Ammon's horn (tissue), 1 donor: ENCODE results near the gene ADCY5.

Experiments used
- DNase-seq: peaks from one replicate; pipeline ENCODE4 v3.0.0-alpha.2; 2016; ENCODE audit warnings: low spot score

Gene ADCY5

GRCh38 chr3:123458255-123458654, 9.4 kb upstream of the ADCY5 start:
- DNase-seq: no peak

GRCh38 chr3:123457841-123458240, 9.0 kb upstream of the ADCY5 start:
- DNase-seq: no peak

DNA sequence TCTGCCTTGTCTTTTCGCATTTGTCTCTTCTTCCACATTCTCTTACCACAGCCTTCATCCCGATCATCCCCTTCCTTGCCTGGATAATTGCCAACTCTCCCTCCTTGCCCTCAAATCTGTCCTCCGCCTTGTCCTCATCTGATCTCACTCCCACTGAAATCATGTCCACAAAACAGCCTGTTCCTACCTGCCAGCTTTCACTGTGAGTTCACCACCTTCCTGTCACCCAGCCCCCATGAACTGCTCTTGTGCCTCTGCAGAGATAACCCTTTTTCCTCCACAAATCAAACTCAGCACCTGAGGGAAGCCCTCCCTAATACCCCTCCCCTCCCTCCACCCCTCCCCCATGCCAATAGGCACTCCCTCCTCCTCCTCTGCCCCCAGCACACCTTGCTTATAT, 4.8 kb upstream of the ADCY5 start:
- DNase-seq: no peak

GRCh38 chr3:123451186-123451585, 2.3 kb upstream of the ADCY5 start:
- no peak for DNase-seq

DNA sequence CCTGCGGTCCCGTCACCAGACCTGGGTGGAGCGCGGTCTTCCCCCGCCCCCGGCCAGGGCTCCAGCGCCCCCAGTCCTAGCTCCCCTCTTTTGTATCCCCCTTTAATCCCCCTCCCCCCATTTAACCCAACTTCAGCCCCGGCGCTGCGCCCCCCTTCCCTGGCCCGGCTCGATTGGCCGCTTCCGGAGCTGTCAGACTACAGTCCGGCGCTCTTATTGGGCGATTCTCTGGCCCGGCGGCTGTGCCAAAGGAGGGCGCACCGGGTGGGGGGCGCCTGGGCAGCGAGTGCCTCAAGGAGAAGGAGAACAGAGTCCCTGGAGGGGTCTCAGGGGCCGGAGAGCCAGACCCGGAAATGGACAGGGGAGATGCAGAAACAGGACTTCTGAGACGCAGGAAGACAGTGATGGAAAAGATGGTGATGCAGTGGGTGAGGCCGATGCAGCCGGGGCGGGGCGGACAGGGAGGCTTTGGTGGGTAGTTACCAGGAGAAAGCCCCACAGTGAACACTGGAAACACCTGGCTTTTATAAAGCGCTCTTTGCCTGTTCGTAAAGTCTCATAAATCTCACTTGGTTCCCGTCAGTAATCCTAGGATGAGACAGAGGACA, 1.2 kb upstream of the ADCY5 start:
- peak; percentile 73 for DNase-seq

DNA sequence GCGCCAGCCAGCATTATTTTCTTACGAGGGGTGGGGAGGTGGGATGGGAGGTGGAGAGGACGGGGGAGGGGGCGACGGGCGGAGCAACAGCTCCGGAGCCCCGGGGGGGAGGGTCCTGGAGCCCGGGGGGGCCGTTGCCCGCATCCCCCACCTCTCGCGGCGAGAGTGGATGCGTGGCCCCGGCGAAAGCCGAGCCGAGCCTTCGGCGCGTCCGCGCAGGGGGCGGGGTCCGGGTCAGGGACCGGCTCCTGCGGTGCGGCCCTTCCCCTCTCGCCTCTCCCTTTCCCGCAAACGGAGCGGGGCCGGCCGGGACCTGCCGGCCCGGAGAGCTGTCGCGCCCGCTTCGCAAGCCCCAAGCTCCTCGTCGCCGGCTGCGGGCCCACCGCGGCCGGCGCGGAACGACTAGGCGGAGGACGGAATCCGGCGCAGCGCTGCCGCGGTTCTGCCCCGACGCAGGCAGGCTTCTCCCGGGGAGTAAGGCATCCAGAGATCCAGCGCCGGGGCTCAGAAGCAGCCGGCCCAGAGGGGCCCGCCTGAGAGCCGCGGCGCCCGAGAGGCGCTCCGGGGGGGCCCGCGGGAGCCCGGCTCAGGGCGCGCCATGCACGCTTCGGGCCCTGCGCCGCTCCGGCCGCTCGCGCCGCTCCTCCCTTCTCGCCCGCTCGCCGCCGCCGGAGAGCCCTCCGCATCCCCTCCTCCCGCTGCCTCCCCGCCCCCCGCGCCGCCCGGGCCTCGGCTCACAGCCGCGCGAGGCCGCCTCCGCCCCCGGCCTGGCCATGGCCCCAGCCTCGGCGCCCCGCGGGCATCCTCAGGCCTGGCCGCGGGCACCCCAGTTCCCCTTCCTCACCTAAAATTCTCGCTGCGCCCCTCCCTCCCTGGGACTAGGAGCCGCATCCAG, 459 bp upstream of the ADCY5 start:
- DNase-seq: peak; percentile 68

DNA sequence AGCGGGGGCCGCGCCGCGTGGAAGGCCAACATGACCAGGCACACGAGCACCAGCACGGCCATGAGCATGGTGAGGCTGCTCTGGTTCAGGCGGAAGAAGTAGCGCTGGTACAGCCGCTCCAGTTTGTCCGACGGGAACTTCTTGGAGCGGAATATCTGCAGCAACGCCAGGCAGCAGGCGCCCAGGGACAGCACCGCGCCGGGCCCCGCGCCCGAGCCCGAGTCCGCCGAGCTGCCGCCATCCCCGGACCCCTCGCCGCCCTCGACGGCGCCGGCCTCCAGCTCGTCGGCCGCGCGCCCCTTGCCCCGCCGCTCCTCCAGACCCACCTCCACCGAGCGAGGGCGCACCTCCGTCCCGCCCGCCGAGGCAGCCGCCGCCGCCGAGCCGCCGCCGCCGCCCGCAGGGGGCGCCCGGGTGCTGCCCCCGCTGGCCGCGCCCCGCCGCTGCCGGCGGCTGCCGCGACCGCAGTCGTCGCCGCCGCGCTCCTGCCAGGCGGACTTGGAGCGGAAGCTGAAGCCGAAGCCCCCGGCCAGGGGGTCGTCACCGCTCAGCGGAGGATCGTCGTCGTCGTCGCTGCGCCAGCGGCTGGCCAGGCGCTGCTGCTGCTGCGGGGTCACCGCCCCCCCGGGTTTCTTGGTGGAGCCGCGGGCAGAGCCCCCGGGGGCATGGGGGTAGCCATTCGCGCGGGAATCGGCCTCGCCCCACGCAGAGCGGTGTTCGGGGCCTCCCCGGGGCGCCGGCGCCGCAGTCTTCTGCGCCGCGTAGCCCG, 957 bp downstream of the ADCY5 start:
- DNase-seq: no peak

- no peak for DNase-seq
These were observed 1.5 kb downstream of the ADCY5 start for GRCh38 chr3:123447416-123447748.

DNA sequence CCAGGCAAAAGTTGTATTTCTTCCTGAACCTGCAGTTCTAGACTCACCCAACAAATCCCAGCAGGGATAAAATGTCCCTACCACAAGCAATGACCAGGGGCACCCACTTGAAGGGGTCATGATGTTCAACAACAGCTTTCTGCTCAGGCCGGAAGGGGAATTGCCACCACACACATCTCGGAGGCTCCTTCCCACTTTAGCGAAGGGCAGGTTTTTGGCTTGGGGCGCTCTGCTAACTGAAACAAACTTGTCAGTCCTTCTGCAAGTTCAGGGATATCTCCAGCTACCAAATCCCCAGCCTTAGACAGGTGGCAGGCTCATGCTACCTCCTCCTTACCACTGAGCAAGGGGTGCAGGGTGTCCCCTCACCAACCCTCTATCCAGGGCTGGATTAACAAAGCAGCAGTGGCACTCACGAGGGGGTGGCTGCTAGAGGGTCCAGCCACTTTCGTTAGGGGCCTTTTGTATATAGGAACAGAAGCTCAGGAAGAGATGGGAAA, 2.2 kb downstream of the ADCY5 start:
- DNase-seq: no peak

DNA sequence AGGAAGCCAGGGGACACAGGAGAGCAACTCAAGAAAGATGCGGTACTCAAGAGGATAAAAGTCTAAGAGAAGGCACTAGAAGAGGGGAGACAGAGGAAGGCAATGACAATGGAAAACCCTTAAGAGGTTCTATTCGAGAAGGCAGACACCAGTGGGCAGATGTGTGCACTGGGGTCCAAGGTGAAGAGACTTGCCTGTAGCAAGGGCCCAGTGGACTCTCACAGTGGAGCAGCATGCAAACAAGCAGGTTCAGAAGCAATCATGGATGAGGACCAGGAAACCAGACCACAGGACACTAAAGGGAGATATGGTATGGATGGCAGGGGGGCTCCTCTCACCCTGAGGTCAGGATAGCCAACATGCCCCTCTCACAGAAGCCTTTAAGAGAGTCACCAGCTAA, 2.7 kb downstream of the ADCY5 start:
- no peak for DNase-seq

DNA sequence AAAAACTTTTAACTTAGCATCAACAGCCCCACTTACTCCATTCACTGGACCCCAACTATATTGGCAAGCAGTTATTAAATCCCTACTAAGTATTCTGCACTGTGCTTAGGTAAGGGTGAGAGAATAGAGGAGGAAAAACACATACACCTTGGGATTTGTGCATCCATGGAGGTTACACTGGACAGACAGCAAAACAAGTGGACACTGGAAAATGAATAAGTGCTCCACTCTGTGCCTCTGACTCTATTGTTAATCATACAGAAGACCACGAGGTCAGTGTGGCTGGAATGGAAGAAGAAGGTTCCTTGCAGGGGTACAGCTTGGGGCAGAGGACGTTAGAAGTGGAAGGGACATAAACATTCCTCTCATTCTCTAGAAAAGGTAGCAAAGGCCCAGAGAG, 3.2 kb downstream of the ADCY5 start:
- DNase-seq: no peak

GRCh38 chr3:123444744-123445143, 4.1 kb downstream of the ADCY5 start:
- no peak for DNase-seq

GRCh38 chr3:123444023-123444422, 4.9 kb downstream of the ADCY5 start:
- peak; percentile 89 for DNase-seq

GRCh38 chr3:123442908-123443307, 6.0 kb downstream of the ADCY5 start:
- DNase-seq: no peak

DNA sequence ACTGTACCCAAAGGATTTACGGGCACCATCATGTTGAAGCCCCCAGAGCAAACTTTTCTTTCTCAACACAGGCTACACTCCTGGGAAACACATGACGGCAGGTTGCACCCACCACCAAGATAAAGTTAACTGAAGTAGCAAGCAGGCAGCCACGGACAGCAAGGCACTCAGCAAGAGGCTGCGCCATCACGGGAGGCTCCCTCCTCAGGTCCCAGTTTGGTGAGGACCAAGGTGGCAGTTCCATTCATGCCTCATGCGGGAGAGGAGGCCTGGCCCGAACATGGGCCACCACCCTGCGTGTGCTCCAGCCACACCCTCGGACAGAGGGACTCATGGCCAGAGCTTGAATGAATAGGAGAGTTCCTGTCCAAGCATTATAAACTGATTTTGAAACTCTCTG, 6.8 kb downstream of the ADCY5 start:
- DNase-seq: no peak

DNA sequence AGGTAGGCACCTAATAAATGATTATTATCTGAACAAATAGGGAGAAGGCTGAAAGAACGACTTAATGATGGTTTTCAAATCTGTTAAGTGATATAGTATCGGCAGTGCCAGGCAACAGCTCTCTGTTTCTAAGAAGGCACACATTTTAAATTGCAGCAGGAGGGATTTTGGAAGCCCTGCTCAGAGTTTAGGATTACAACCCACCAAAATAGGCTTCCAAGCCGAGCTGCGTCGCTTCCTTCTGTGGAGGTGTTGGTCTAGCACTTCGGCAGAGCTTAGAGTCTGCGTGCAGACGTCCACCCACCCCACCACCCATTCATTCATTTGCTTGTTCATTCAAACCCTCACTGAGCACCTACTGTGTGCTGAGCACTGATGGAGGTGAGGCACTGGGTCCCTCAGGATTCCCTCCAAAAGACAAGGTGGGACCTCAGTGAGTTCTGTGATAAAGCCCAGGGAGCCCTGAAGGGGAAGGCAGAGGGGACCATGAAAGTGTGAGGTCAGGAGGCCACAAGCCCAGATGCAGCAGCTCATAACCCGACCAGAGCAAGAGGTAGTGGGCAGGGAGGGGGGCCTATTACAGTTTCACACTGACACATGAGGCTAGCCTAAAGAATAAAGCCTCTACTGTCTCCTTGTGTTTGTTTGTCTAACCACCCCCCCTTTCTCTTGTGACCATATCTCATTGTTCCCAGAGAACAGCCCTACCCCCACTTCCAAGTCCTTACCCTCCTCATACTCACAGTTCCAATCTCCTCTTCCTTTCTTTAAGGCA, 8.9 kb downstream of the ADCY5 start:
- DNase-seq: peak; percentile 93

DNA sequence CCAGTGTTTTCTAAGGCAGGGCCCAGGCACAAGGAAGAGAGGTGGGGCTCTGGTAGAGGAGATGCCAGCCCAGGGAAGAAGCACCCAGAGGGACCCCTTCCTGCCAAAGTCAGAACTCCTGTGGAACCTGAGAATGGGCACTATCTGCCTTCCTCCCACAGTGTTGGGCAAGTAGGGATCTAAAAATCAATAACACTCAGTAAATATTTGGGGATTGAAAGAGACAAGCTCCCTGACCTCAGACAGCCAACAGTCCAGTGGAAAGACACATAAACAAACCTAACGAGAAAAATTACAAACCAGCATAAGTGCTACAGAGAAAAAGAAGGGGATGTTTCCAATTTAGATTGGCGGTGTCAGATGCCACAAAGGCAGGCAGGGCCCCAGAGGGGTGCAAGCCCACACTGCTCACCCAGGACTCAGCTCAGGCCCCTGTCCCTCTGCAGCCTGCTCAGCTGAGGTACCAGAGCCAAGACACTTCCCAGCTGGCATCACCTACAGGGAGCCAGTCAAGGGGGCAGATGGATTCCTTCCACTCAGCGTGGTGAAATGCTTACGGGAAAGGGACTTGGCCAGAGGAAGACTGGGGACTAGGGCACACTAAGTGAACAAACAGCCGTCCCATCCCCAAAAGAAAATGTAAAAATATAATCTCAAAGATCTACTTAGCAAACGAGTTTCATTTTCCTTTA, 15.9 kb downstream of the ADCY5 start:
- DNase-seq: no peak

GRCh38 chr3:123431658-123432324, 17.1 kb downstream of the ADCY5 start:
- peak; percentile 66 for DNase-seq

DNA sequence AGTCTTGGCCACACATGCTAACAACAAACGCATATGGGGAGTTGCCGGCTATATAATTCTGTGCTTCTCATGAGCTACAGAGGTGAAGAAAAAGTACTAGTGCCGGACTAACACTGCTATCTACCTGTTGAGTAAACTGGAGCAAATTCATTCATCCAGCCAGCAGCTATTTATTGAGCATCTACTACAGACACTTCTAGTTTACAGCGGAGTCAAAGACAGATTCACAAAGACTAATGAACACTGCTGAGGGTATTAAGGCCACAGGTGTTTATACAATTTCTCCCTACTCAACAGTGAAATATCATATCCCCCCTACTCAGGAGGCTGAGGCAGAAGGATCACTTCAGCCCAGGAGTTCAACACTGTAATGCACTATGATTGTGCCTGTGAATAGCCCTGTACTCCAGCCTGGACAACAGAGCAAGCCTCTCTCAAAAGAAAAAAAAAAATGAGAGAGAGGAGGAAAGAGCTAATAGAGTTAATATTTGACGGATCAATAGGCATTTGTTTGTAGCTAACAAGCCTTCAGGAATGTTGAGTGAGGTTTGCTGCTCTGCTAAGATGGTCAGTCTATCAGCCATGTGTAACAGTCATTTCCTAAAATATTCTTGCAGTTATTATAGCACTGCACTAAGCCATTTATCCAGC, 17.8 kb downstream of the ADCY5 start:
- DNase-seq: no peak

DNA sequence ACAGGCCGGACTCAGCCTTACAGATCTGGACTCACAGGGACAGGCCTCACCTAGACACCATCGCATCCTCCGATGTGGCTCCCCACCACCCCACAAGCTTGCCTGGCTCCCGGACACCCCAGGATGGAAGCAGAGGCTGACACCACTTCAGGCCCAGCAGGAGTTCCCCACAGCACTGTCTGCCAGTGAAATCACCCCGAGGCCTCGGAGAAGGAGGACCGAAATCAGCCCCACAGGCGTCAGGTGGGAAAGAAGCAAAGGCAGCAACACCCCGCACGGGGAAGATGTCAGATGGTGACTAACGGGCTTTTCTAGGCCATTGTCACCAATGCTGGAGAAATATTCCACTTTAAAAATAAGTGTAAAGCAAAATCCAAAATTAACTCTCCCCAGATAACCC, 18.6 kb downstream of the ADCY5 start:
- DNase-seq: no peak
